Measurements from ENCODE around the gene MRM1.

The MRM1 gene

DNA sequence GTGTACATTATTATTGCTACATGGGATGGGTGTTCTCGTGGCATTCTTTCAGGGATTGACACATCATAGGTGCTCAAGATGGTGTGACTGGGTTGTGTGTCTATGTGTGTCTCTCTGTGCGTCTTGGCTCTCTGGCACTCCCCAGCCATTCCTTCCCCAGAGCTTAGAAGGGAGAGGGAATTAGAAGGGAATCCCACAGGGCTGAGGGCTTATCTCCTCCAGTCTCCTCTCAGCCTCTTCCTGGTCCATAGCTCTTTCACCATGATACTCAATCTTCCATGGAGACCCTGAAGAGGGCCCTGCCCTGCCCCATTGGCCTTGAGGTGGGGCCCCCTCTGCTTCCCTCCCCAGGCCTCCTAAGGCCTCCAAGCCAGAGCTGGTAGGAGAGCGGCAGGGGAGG, 52.0 kb downstream of the MRM1 start:
- DNase-seq (ENCODE audit: low read depth) = no peak
- TF ChIP-seq, protein P1, sequence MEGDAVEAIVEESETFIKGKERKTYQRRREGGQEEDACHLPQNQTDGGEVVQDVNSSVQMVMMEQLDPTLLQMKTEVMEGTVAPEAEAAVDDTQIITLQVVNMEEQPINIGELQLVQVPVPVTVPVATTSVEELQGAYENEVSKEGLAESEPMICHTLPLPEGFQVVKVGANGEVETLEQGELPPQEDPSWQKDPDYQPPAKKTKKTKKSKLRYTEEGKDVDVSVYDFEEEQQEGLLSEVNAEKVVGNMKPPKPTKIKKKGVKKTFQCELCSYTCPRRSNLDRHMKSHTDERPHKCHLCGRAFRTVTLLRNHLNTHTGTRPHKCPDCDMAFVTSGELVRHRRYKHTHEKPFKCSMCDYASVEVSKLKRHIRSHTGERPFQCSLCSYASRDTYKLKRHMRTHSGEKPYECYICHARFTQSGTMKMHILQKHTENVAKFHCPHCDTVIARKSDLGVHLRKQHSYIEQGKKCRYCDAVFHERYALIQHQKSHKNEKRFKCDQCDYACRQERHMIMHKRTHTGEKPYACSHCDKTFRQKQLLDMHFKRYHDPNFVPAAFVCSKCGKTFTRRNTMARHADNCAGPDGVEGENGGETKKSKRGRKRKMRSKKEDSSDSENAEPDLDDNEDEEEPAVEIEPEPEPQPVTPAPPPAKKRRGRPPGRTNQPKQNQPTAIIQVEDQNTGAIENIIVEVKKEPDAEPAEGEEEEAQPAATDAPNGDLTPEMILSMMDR (IDR thresholded peaks at IDR 0.05; ENCODE audit: control insufficient read depth, extremely low read depth, insufficient read depth) = no peak
- no peak overlapping the region for H3K4me3 ChIP-seq (ENCODE audit: low read depth, low read length)

DNA sequence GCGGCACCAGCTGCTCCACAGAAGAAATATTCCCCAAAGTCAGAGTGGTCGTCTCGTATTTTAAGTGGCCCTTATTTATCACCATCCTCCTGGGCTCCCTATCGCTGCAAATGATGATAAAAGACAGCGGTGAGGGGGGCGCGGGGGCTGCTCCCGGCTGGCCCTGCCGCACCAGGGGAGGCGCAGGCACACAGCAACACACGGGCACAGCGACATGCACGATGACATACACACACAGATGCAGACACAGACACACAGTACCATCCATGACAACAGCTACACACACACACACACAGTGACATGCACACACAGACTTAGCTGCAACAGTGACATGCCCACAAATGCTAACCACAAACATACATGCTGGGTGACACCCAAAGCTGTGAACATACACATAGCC, 52.5 kb downstream of the MRM1 start:
- TF ChIP-seq, protein P1 (IDR thresholded peaks at IDR 0.05; ENCODE audit: control insufficient read depth, extremely low read depth, insufficient read depth) = no peak

DNA sequence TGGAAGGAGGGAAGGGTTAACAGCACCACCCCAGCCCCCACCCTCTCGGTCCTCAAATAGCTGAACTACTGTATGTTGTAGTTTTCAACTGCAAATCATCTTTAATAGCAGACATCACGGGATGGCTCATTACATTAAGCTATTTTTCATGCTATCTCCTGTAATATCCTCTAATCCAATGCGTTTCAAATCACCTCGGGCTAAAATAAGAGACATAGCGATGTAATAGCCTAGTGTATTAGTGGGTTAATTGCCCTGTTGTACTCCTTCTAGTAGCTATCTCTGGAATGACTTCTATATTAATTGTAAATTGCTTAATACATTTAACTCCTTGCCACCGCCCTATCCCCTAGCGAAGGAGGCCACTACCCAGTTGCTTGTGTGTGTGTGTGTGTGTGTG, 54.3 kb downstream of the MRM1 start:
- TF ChIP-seq, protein P1 (IDR thresholded peaks at IDR 0.05; ENCODE audit: control insufficient read depth, extremely low read depth, insufficient read depth) = no peak
- H3K4me3 ChIP-seq (ENCODE audit: low read depth, low read length) = no peak overlapping the region
- DNase-seq (ENCODE audit: low read depth) = no peak

More for the DNA sequence above, 52.5 kb downstream of the MRM1 start:
- DNase-seq (ENCODE audit: low read depth) = no peak
- H3K4me3 ChIP-seq (ENCODE audit: low read depth, low read length) = no peak overlapping the region

DNA sequence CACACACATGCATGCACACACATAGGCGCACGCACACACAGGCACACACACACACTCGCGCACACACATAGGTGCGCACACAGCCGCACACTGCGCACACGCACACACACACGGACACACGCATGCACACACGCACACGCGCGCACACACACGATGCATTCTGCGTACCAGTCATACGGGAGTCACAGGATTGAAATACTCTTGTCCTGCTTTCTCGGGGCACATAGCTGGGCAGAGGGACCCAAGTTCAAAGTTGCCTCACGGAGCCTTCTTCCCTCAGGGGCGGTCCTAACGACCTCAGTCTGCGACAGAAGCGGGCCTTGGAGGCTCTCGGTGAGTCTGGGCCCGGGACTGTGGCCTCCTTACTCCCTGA, 56.0 kb downstream of the MRM1 start:
- H3K4me3 ChIP-seq (ENCODE audit: low read depth, low read length) = no peak overlapping the region
- TF ChIP-seq, protein P1 (IDR thresholded peaks at IDR 0.05; ENCODE audit: control insufficient read depth, extremely low read depth, insufficient read depth) = no peak
- DNase-seq (ENCODE audit: low read depth) = no peak

DNA sequence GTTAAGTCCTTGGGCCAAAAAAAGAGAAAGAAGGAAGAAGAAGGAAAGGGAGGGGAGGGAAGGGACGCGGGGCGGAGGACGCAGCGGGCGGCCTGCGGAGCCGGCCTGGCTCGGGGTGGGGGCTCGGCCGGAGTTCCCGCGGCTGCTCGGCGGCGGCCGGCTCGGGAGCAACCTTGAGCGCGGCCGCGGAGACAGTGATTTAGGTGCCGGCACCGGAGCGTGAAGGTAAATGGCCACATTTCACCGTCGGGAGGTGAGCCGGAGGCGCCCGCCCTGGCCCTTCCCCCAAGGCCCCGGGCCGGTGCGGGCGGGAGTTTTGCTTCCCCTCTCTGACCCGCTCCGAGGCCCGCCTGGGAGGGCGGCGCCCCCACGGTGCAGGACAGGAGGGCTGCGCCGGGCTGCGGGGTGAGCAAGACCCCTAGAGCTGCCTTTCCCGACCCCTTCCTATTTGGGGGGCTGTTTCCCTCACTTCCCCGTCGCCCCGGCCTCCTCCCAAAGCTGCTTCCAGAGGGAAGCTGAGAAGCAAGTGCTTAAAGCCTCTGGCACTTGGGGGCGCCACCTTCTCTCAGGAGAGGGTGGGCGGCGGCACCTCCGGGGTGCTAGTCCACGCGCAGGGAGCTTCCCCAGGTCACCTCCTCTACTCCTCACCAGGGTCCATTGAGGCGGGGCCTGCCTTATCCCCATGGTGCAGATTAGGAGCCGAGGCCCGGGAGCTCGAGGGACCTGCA, 56.5 kb downstream of the MRM1 start:
- no peak for DNase-seq (ENCODE audit: low read depth)
- TF ChIP-seq, protein P1 (IDR thresholded peaks at IDR 0.05; ENCODE audit: control insufficient read depth, extremely low read depth, insufficient read depth) = no peak
- H3K4me3 ChIP-seq (ENCODE audit: low read depth, low read length) = no peak overlapping the region

Measured in LNCaP clone FGC (cell line).